Activated effector memory CD4-positive, alpha-beta T cell treated with anti-CD3 and anti-CD28 coated beads, Interleukin-2, amount 50 U/mL, for 16 hours (primary cell): ENCODE measurements around the gene LFNG.

Experiments
- DNase-seq: peaks from one replicate; pipeline ENCODE4 v3.0.0-alpha.2; 2020

LFNG gene

DNA sequence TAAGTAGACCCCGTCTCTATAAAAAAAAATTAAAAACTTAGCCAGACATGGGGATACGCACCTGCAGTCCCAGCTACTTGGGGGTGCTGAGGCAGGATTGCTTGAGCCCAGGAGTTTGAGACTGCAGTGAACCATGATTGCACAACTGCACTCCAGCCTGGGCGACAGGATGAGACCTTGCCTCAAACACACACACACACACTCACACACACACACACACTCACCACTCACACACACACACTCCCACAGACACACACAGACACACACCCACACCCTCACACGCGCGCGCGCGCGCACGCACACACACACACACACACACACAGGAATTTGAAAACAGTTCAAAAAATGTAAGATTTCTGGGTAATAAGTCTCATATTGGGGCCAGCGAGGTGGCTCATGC is 34.7 kb upstream of the LFNG start:
- no peak for DNase-seq

DNA sequence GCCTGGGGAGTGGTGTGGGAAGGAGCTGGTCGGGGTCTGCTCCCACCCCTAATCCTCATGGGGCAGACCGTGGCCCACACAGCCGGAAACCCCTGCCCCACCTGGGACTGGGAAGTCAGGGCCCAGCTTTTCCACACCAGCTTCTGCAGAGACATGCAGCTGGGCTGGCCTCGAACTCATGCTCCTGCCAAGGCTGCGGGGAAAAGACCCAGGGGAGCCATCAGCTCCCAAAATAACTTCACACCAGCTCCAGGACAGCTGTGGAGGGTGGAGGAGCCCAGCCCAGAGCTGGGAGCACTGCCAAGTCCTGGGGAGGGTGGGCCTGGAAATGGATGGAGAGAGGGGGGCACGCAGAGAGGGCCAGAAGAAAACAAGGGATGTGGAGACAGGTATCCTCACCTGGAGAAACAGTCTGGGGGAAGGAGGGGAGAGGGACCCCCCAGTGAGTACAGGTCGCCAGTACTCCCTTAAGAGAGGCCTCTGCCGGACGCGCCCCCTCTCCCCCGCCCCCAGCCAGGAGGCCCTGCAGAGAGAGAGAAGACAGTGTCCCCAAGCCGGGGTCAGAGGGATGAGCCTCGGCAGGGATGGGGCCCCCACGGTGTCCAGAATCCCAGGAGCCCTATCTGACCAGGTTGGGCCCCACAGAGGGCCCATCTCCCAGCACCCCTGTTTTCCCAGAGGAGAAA is 31.8 kb upstream of the LFNG start:
- DNase-seq: no peak

DNA sequence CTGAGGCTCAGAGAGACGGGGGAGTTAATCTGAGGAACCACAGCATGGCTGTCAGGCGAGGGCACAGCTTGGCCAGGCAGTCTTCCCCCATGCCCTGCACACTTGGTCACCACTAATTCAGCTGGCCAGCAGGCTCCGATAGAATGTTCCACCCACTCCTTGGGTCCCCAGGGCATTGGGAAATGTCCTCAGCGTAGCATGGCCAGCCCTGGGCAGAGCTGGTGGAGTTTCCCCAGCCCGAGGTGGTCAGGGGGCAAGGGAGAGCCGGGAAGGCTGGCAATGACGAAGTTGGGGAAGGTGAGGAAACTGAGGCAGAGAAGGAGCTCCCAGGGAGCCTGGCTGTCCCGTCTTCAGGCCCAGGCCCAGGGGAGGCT is 31.3 kb upstream of the LFNG start:
- no peak for DNase-seq

GRCh38 chr7:2488681-2489080 is 30.9 kb upstream of the LFNG start:
- no peak for DNase-seq

DNA sequence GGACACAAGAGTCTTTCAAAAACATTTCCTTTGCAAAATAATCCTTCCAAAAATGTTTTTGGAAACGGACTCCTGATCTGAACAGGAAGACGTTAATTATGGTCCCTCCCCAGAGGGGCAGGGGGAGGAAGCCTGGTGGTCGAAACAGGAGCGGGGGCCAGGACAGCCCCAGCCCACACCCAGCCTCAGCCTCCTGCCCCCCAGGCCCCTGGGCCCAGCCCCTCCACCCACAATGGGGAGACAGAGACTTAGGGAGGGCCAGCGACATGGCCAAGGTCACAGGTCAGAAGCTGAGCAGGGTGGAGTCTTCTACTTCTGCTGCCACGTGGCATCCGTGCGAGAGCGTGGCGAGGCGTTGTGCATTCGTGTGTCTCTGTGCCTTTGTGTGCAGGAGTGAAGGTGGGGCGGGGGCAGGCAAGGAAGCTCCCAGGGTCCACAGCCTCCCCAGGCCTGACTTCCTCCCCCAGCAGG is 29.4 kb upstream of the LFNG start:
- no peak for DNase-seq

- no peak for DNase-seq
These were observed 27.5 kb upstream of the LFNG start for GRCh38 chr7:2492038-2492437.

- DNase-seq: no peak
These were observed 26.1 kb upstream of the LFNG start for GRCh38 chr7:2493205-2494164.

DNA sequence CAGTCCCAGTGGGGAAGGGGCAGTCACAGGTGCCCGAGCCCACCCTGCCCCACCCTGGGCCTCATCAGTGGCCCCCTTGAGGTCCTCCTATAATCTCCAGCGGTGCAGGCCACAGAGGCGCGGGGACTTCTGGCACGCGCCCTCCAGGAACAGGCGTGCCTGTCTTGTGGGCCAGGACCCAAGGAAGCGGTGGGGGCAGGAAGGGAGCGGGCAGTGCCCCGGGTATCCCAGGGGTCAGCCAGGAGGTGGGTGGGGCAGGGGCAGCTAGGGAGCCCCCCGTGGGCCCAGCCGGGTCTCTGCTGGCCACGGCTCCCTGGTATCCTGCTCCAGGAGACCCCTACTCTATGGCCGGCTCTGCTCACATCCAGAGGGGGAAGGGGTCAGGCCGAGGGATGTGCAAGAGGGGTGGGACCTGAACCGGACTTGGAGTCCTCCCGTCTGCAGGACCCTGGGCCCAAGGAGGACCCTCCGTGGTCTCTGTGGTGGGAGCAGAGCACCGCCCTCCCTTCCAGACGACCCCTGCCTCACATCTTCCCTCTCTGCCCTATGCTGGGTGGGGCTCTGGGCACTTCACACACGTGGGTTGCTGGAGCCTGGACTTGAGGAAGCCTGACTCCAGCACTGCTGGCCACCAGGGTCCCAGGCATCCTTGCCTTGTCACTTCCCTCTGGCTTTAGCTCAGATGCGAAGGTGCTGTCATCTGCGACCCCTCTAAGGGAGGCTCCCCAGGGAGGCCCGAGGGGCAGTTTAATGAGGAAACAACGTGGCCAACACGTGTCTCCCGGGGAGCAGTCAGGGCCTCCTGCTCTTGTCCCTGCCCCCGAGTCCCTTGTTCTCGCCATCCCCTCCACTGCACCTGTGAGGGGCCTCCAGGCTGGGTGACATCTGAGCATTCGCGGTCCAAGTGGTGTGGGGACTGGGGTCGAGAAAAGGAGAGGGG is 25.1 kb upstream of the LFNG start:
- DNase-seq: no peak

DNA sequence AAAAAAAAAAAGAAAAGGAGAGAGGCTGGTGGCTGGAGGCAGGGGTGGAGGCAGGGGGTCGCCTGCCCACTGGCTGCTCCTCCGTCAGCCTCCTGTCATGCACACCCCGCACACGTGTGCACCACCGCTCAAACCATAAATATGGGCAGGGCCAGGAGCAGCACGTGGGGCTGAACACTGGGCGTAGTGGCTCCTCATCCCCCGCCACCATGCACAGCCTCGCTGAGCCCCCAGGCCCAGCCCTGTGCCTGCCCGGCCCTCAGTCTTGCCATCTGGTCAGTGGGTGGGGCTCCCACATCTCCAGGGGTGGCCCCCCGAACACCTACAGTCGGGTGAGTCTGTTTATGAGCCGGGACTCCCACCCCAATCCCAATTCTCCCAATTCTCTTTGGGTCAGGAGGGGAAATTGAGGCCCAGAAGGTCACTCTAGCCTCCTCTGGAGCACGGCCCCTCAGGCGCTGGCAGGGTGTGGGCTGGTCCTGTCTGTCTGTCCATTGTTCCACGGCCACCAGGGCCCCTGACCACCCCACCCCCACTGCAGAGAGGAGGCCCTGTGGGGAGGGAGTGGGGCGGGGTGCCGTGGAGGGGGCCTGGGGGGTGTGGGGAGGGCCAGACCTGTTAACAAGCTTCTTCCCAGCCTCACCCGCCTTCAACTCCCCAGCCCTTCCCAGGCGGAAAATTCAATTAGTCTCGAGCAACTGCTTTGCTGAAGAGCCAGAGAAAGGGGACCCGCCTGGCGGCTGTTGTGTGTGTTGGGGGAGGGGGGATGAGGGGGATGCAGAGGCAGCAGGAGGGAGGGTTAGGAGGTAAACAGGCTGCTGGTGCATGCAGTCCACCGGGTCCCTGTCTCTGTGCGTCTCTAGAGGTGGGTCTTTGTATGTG is 23.9 kb upstream of the LFNG start:
- no peak for DNase-seq

- no peak for DNase-seq
These were observed 23.2 kb upstream of the LFNG start for GRCh38 chr7:2496375-2496774.

GRCh38 chr7:2497065-2497464 is 22.5 kb upstream of the LFNG start:
- no peak for DNase-seq

DNA sequence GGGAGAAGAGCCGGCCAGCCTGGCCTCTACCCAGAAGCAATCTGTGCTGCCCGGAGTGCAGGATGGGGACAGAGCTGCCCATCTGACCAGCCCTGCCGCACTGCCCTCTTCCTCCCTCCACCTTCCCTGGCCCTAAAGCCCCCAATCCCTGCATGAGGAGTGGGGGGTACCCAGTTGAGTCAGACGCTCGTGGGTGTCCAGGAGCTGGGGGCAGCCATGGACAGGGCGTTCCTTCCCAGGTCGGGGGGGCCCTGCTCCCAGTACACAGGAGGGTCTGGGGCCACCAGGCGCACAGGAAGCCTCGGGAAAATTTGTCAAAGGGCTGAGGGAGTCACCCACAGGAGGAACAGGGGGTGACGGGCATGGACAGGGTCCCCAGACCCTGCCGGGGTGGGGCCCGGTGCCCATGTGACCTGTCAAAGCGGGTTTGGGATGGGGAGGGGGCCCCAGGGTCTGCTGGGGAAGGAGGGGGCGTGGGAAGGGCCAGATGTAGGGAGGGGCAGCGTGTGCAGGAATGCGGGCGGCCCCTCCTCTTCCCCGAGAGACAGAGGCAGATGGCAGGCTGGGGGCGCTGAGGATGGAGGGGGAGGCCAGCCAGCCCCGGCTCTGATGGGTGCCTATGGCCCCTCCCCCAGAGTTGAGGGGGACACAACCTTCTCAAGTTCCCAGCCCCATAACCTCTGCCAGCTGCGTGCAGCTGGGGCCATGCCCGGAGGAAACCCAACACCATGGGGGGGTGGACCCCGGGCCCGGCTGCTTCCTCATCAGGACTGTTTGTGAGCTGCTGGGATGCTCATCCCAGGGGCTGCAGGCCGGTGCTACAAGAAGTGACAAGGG is 21.9 kb upstream of the LFNG start:
- no peak for DNase-seq

DNA sequence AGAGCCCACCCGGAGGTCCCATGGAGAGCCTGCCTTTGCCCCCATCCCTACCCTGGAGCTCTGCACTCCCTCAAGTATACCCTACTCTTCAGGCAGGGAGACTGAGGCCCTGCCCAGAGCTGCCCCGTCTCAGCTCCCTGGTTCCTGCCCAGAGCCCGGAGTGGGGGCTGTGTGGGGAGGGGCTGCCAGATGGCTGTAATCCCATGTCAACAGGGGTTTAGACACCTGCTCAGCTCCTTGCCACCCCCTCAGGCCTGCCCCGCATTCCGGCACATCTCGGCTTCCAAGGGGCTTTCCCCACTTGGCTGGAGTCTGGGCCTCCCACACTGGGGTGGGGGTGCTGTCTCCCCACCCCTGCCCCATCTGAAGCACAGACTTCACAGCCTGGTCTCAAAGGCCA is 20.9 kb upstream of the LFNG start:
- DNase-seq: no peak

GRCh38 chr7:2499181-2499580 is 20.4 kb upstream of the LFNG start:
- no peak for DNase-seq

- DNase-seq: no peak
These were observed 19.7 kb upstream of the LFNG start for GRCh38 chr7:2499719-2500430.

- DNase-seq: no peak
These were observed 18.9 kb upstream of the LFNG start for GRCh38 chr7:2500701-2501100.

DNA sequence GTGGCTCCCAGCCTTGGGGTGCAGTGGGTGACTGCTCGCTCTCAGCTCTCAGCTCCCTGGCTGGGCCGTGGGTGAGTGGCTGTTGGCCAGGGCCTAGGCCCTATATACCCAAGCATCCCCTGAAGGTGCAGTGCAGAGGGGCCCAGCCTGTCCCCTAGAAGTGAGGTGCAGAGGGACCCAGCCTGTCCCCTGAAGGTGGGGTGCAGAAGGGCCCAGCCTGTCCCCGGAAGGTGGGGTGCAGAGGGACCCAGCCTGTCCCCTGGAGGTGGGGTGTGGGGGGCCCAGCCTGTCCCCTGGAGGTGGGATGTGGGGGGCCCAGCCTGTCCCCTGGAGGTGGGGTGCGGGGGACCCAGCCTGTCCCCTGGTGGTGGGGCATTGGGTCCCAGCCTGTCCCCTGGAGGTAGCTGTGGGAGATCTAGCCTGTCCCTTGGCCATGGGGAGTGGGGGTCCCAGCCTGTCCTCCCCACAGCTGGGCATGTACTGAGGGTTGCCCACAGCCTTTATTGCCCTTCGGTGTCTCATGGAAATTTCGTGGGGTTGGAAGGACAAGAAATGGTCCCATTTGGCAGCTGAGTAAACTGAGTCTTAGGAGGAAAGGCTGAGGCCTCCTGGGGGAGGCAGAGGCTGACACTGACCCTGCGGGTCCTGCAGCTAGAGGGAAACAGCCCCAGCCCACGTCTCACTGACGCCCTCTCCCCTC is 17.5 kb upstream of the LFNG start:
- DNase-seq: no peak

- no peak for DNase-seq
These were observed 17.0 kb upstream of the LFNG start for GRCh38 chr7:2502647-2502966.

- no peak for DNase-seq
These were observed 16.3 kb upstream of the LFNG start for GRCh38 chr7:2503056-2503941.
